K562 (cell line): ENCODE data around the gene TENM3. TPM values are rescaled to one million over a fixed set of nuclear protein-coding genes. Genes with fewer than 3 reads are reported as not detected.

Experiments
- ATAC-seq: fragments of 200-7000 bp; cut with Tn5 transposase; 3 replicates; pipeline ENCODE4 v1.9.1; 2020; ENCODE audit warnings: moderate library complexity
- BruUV-seq: library from RNA; stranded (reverse); fragments of 400-500 nt; replicated peaks from 2 replicates; lab custom pipeline; 2021; lab: Mats Ljungman, UMichigan
- CTCF ChIA-PET: fragments of 300-600 bp; formaldehyde crosslinking; extraction: SDS; loops from one replicate; lab custom pipeline; 2021; ENCODE audit warnings: low intra/inter-chr PET ratio; lab: Yijun Ruan, JAX
- POLR2A ChIA-PET: fragments of 300-600, 350-650 bp; sonication (Branson Sonifier 250); formaldehyde crosslinking; extraction: SDS; loops from one replicate; lab custom pipeline; 2021; ENCODE audit warnings: antibody characterized with exemption, inconsistent platforms; lab: Yijun Ruan, JAX
- DNase-seq, 4 experiments: peaks; one replicate each; pipeline versions ENCODE4 v3.0.0 to v3.0.0-alpha.2; 2011 to 2018; ENCODE audit warnings: low spot score in 3 of 4, mixed read lengths in 3 of 4; ENCODE audit errors: extremely low read depth in 1 of 4
- FAIRE-seq: peaks from 2 replicates; lab custom pipeline; 2011; peaks lifted over from hg19 to GRCh38; lab: Jason Lieb, UNC
- H2AFZ ChIP-seq: 2 replicates; pipeline ENCODE4 v1.6.0; 2011; ENCODE audit warnings: low read depth, low read length, control low read depth, inconsistent platforms
- H3K27ac ChIP-seq: fragments of 200-600 bp; 3 replicates; pipeline ENCODE4 v1.8.0; 2011; ENCODE audit warnings: low read depth, mild to moderate bottlenecking, control low read depth, inconsistent platforms, low read length, moderate library complexity, mixed read lengths; ENCODE audit errors: extremely low read depth
- H3K27me3 ChIP-seq, 2 experiments: fragments of 300-600 bp in 1 of 2; 2 replicates in 1 of 2; 3 replicates in 1 of 2; pipeline versions ENCODE4 v1.6.0 to v1.8.0; 2011; ENCODE audit warnings: inconsistent platforms in 2 of 2, low read length in 2 of 2, mild to moderate bottlenecking in 1 of 2, mixed read lengths in 1 of 2, moderate library complexity in 1 of 2; ENCODE audit not compliant: control insufficient read depth in 2 of 2, insufficient read depth in 2 of 2
- H3K36me3 ChIP-seq: fragments of 300-600 bp; 3 replicates; pipeline ENCODE4 v1.8.0; 2011; ENCODE audit warnings: mild to moderate bottlenecking, low read length, inconsistent platforms; ENCODE audit not compliant: control insufficient read depth, insufficient read depth
- H3K4me1 ChIP-seq, 2 experiments: fragments of 200-600 bp in 1 of 2; replicated peaks in 1 of 2; 2 replicates in 1 of 2; 3 replicates in 1 of 2; pipeline versions ENCODE4 v1.5.1 to v1.8.0; 2011; ENCODE audit warnings: inconsistent platforms in 2 of 2, low read length in 2 of 2, mild to moderate bottlenecking in 1 of 2, mixed read lengths in 1 of 2, moderate library complexity in 1 of 2; ENCODE audit not compliant: control insufficient read depth in 2 of 2, insufficient read depth in 2 of 2
- H3K4me2 ChIP-seq: 2 replicates; pipeline ENCODE4 v1.6.1; 2011; ENCODE audit warnings: low read length, control low read depth, inconsistent platforms, mixed read lengths; ENCODE audit not compliant: insufficient read depth
- H3K4me3 ChIP-seq: fragments of 200-600 bp; sonication (generic), shearing (Covaris generic); 2 replicates; pipeline ENCODE4 v1.5.1; 2016; ENCODE audit warnings: control low read depth, inconsistent platforms
- H3K79me2 ChIP-seq: fragments of 200-600 bp; 3 replicates; pipeline ENCODE4 v1.8.0; 2011; ENCODE audit warnings: low read length, inconsistent platforms; ENCODE audit not compliant: control insufficient read depth, insufficient read depth
- H3K9ac ChIP-seq, 2 experiments: 2 replicates each; pipeline versions ENCODE4 v1.6.0 to v1.6.1; 2011; ENCODE audit warnings: low read depth in 2 of 2, low read length in 2 of 2, control low read depth in 1 of 2, inconsistent platforms in 1 of 2, mild to moderate bottlenecking in 1 of 2, mixed read lengths in 1 of 2; ENCODE audit not compliant: insufficient read depth in 1 of 2
- H3K9me1 ChIP-seq: one replicate; pipeline ENCODE4 v1.6.0; 2011; ENCODE audit warnings: inconsistent platforms, mild to moderate bottlenecking, low read length, moderate library complexity; ENCODE audit not compliant: control insufficient read depth, insufficient read depth
- H3K9me3 ChIP-seq: replicated peaks from 2 replicates; pipeline ENCODE4 v1.5.1; 2011; ENCODE audit warnings: low read depth, low read length, inconsistent platforms; ENCODE audit not compliant: control insufficient read depth, insufficient read depth
- H4K20me1 ChIP-seq: replicated peaks from 2 replicates; pipeline ENCODE4 v1.6.1; 2011; ENCODE audit warnings: low read length, inconsistent platforms, mixed read lengths; ENCODE audit not compliant: control insufficient read depth, insufficient read depth
- CHD4 ChIP-seq: fragments of 200-600 bp; sonication (generic); IDR thresholded peaks from 3 replicates; pipeline ENCODE4 v1.6.1; 2012; ENCODE audit warnings: low read depth, mild to moderate bottlenecking, mixed read lengths, low read length, inconsistent platforms; ENCODE audit not compliant: insufficient read depth, insufficient replicate concordance, poor library complexity, severe bottlenecking
- ETS2 ChIP-seq: IDR thresholded peaks from 2 replicates; pipeline ENCODE4 v1.6.1; 2016; ENCODE audit warnings: borderline replicate concordance, missing genetic modification characterization, mild to moderate bottlenecking, moderate library complexity, missing compliant biosample characterization; ENCODE audit not compliant: poor library complexity, severe bottlenecking
- GTF2E2 ChIP-seq: fragments of 200-800 bp; sonication (Bioruptor generic); IDR thresholded peaks from 2 replicates; pipeline ENCODE4 v1.6.1; 2016; ENCODE audit warnings: missing genetic modification characterization, missing compliant biosample characterization
- MED1 ChIP-seq: sonication (generic); formaldehyde crosslinking; IDR thresholded peaks from 2 replicates; pipeline ENCODE4 v1.8.1; 2023; ENCODE audit warnings: missing genetic modification reagents, borderline replicate concordance
- MEF2A ChIP-seq: IDR thresholded peaks from 2 replicates; pipeline ENCODE4 v1.6.1; 2011; ENCODE audit warnings: low read depth, mild to moderate bottlenecking, low read length, moderate library complexity; ENCODE audit not compliant: control insufficient read depth
- MTA1 ChIP-seq: fragments of 450-650 bp; IDR thresholded peaks from 2 replicates; pipeline ENCODE4 v1.6.1; 2017; ENCODE audit warnings: borderline replicate concordance
- MTF1 ChIP-seq: fragments of 250-450 bp; sonication (Bioruptor Pico); IDR thresholded peaks from 2 replicates; pipeline ENCODE4 v1.9.0; 2021; ENCODE audit warnings: moderate library complexity, mild to moderate bottlenecking, inconsistent platforms, borderline replicate concordance
- PTTG1 ChIP-seq: fragments of 450-650 bp; IDR thresholded peaks from 2 replicates; pipeline ENCODE4 v1.6.1; 2016; ENCODE audit warnings: low read depth, mild to moderate bottlenecking, missing genetic modification characterization, missing compliant biosample characterization
- SLC30A9 ChIP-seq: fragments of 250-450 bp; sonication (Bioruptor Pico); IDR thresholded peaks from 2 replicates; pipeline ENCODE4 v1.8.0; 2022; ENCODE audit warnings: mild to moderate bottlenecking, moderate library complexity
- THAP7 ChIP-seq: fragments of 250-450 bp; sonication (Bioruptor Pico); IDR thresholded peaks from 2 replicates; pipeline ENCODE4 v1.5.0; 2021
- ZKSCAN3 ChIP-seq: fragments of 250-450 bp; sonication (Bioruptor Pico); IDR thresholded peaks from 2 replicates; pipeline ENCODE4 v1.4.0; 2020
- ZNF347 ChIP-seq: fragments of 450-650 bp; formaldehyde crosslinking; IDR thresholded peaks from 2 replicates; pipeline ENCODE4 v1.4.0; 2020; ENCODE audit warnings: low read depth, mild to moderate bottlenecking, moderate library complexity
- ZNF436 ChIP-seq: fragments of 250-450, 450-650 bp; sonication (Bioruptor Pico); formaldehyde crosslinking; IDR thresholded peaks from 2 replicates; pipeline ENCODE4 v1.7.0; 2020; ENCODE audit warnings: mild to moderate bottlenecking
- WGBS: fragments of 100-300 bp; shearing (Covaris generic); methylation state at CpG from one replicate; pipeline ENCODE4 v1.1.6; 2016; ENCODE audit warnings: low coverage, mixed read lengths; ENCODE audit not compliant: insufficient coverage; ENCODE audit errors: missing lambda C conversion rate; 5-methylcytosine and 5-hydroxymethylcytosine counted together
- in situ Hi-C: fragments of 300-500 bp; cut with MboI; formaldehyde crosslinking; loops from 4 replicates; pipeline ENCODE4 v1.15.0; 2018; ENCODE audit warnings: inconsistent platforms, mixed read lengths
- intact Hi-C: fragments of 100-400 bp; cut with micrococcal nuclease; formaldehyde crosslinking; loops from 2 replicates; pipeline ENCODE4 v1.14.2; 2022
- polyA plus RNA-seq, 8 experiments: library from polyadenylated mRNA; depleted of rRNA in 4 of 8; stranded (reverse) in 5 of 8; unstranded in 3 of 8; fragments of >200 nt; fragmentation: Nextera tagmentation in 2 of 8; fragmentation: Illumina TruSeq in 1 of 8; extraction: Ambion mirVana in 2 of 8; extraction: Trizol in 1 of 8; gene quantifications; 2 replicates each; pipeline versions ENCODE4 v1.2.1 to v1.2.3, GENCODE V29; 2011 to 2014; ENCODE audit warnings: inconsistent platforms in 1 of 8, missing spikeins in 1 of 8
- total RNA-seq, 7 experiments: library from RNA; depleted of rRNA in 6 of 7; stranded (reverse); fragments of >200 nt in 6 of 7; fragmentation: Illumina TruSeq in 2 of 7; extraction: Trizol in 2 of 7; gene quantifications; 2 replicates each; pipeline versions ENCODE4 v1.2.1 to v1.2.3, GENCODE V29; 2011 to 2021; ENCODE audit warnings: low replicate concordance in 1 of 7
- TF ChIP-seq, protein P1 (sequence below): fragments of 450-650 bp; IDR thresholded peaks from 2 replicates; pipeline ENCODE4 v1.7.0; 2016; ENCODE audit warnings: borderline replicate concordance
- TF ChIP-seq, protein P2 (sequence below), 2 experiments: IDR thresholded peaks; 2 replicates each; pipeline ENCODE4 v1.6.1; 2011; ENCODE audit warnings: borderline replicate concordance in 1 of 2, control low read depth in 1 of 2, low read depth in 1 of 2, low read length in 1 of 2, mild to moderate bottlenecking in 1 of 2, mixed read lengths in 1 of 2, moderate library complexity in 1 of 2; ENCODE audit not compliant: insufficient read depth in 1 of 2, insufficient read length in 1 of 2, poor library complexity in 1 of 2, severe bottlenecking in 1 of 2; ENCODE audit errors: extremely low read depth in 1 of 2

The TENM3 gene
- total and polyA plus RNA-seq, 9 of the 15 experiments (the other 6 are each of a cell fraction or from before 2014, with no cell fraction given): 0.01 to 0.02 TPM; not detected in 7

DNA sequence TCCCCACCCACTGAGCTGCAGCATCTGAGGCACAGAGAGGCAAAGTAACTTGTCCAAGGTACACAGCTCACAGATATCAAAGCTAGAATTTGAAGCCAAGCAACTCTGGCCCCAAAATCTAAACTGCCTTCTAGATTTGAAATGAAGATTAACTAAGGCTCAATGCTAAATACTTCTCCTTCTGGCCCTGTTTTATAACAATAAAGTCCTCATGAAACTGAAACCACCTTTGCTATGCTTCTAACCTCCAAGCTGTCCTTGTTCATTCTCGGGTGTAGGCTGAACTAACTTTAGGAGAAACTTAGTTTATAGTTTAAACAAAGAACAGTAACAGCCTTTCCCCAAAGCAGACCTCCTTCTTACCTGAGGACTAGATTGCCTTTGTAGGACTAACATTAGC lies 580.4 kb downstream of the TENM3 start:
- no peak for DNase-seq
- no peak for FAIRE-seq
- ChIA-PET POLR2A (no interaction called here), CTCF (no interaction called here)
- H2AFZ ChIP-seq: no peak overlapping the region
- H3K27ac ChIP-seq: no peak overlapping the region
- peaks cover 17 to 84% of the 10 kb centered on the region in 2 experiments for H3K27me3 ChIP-seq
- no TSS peak for BruUV-seq
- ATAC-seq: no peak
- no peaks in the 10 kb centered on the region for H3K9me3 ChIP-seq
- H3K79me2 ChIP-seq: no peaks in the 10 kb centered on the region
- no peaks in the 10 kb centered on the region for H3K9me1 ChIP-seq
- TF ChIP-seq, protein P1, sequence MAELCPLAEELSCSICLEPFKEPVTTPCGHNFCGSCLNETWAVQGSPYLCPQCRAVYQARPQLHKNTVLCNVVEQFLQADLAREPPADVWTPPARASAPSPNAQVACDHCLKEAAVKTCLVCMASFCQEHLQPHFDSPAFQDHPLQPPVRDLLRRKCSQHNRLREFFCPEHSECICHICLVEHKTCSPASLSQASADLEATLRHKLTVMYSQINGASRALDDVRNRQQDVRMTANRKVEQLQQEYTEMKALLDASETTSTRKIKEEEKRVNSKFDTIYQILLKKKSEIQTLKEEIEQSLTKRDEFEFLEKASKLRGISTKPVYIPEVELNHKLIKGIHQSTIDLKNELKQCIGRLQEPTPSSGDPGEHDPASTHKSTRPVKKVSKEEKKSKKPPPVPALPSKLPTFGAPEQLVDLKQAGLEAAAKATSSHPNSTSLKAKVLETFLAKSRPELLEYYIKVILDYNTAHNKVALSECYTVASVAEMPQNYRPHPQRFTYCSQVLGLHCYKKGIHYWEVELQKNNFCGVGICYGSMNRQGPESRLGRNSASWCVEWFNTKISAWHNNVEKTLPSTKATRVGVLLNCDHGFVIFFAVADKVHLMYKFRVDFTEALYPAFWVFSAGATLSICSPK: no peak
- TF ChIP-seq MEF2A (no peak), SLC30A9 (CRISPR knock-in tag) (no peak), MTF1 (CRISPR knock-in tag) (no peak), ZKSCAN3 (CRISPR knock-in tag) (no peak), MED1 (CRISPR knock-in tag) (no peak), THAP7 (CRISPR knock-in tag) (no peak), ZNF436 (CRISPR knock-in tag) (no peak), CHD4 (no peak), ETS2 (no peak), ZNF347 (CRISPR knock-in tag) (no peak), GTF2E2 (no peak), MTA1 (no peak), PTTG1 (no peak)
- TF ChIP-seq, protein P2, sequence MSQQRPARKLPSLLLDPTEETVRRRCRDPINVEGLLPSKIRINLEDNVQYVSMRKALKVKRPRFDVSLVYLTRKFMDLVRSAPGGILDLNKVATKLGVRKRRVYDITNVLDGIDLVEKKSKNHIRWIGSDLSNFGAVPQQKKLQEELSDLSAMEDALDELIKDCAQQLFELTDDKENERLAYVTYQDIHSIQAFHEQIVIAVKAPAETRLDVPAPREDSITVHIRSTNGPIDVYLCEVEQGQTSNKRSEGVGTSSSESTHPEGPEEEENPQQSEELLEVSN (IDR thresholded peaks at IDR 0.05; ENCODE audit: borderline replicate concordance in 1 of 2, extremely low read depth in 1 of 2, insufficient read depth in 1 of 2, insufficient read length in 1 of 2, low read depth in 1 of 2, low read length in 1 of 2, poor library complexity in 1 of 2, severe bottlenecking in 1 of 2): no peak
- no peaks in the 10 kb centered on the region for H4K20me1 ChIP-seq
- H3K4me3 ChIP-seq: no peak overlapping the region
- intact Hi-C loops: no loop called here
- in situ Hi-C loops: no loop called here
- H3K36me3 ChIP-seq: no peaks in the 10 kb centered on the region
- no peak overlapping the region for H3K9ac ChIP-seq
- no peak overlapping the region for H3K4me2 ChIP-seq
- peaks cover 0 to 3% of the 10 kb centered on the region in 2 experiments; a peak in 1 of 5 replicates for H3K4me1 ChIP-seq
- 0% methylated on average over 1 of the region's 1 CpG for WGBS
